Neutrophil (primary cell): ENCODE measurements around the gene LPP.

ENCODE experiments used
- H3K27ac ChIP-seq: fragments of 200-600 bp; sonication (generic); 2 replicates; pipeline ENCODE4 v1.5.1; 2016; ENCODE audit warnings: mild to moderate bottlenecking, moderate library complexity
- H3K27me3 ChIP-seq: fragments of 200-600 bp; sonication (generic); 2 replicates; pipeline ENCODE4 v1.6.0; 2016; ENCODE audit warnings: mild to moderate bottlenecking
- H3K36me3 ChIP-seq: fragments of 200-600 bp; sonication (generic); 2 replicates; pipeline ENCODE4 v1.5.1; 2017
- H3K4me1 ChIP-seq, 2 experiments: fragments of 200-600 bp in 1 of 2; sonication (generic) in 1 of 2; 1 replicate in 1 of 2; 2 replicates in 1 of 2; pipeline versions ENCODE4 v1.5.1 to v1.6.1; 2013 to 2016; ENCODE audit warnings: low read depth in 1 of 2, low read length in 1 of 2, mild to moderate bottlenecking in 1 of 2, moderate library complexity in 1 of 2; ENCODE audit not compliant: control insufficient read depth in 1 of 2, insufficient read depth in 1 of 2
- H3K4me3 ChIP-seq, 2 experiments: fragments of 200-600 bp in 1 of 2; sonication (generic) in 1 of 2; 1 replicate in 1 of 2; 2 replicates in 1 of 2; pipeline ENCODE4 v1.5.1; 2013 to 2016; ENCODE audit warnings: low read depth in 1 of 2, low read length in 1 of 2, mild to moderate bottlenecking in 1 of 2, moderate library complexity in 1 of 2
- H3K9me3 ChIP-seq: fragments of 200-600 bp; sonication (generic); 2 replicates; pipeline ENCODE4 v1.5.1; 2016
- CTCF ChIP-seq: fragments of 200-600 bp; sonication (generic); IDR thresholded peaks from 2 replicates; pipeline ENCODE4 v1.5.1; 2016; ENCODE audit warnings: antibody characterized with exemption

LPP gene

GRCh38 chr3:188169830-188170455 is 16.0 kb downstream of the LPP start:
- H3K36me3 ChIP-seq: no peaks in the 10 kb centered on the region
- no peaks in the 10 kb centered on the region for H3K27me3 ChIP-seq
- H3K27ac ChIP-seq: no peak overlapping the region
- H3K4me1 ChIP-seq: peaks cover 8 to 10% of the 10 kb centered on the region in 2 experiments
- H3K4me3 ChIP-seq: no peak overlapping the region
- no peaks in the 10 kb centered on the region for H3K9me3 ChIP-seq
- TF ChIP-seq CTCF: no peak

- Histone ChIP-seq H3K36me3 (no peaks in the 10 kb centered on the region), H3K9me3 (no peaks in the 10 kb centered on the region)
These were observed 16.8 kb downstream of the LPP start for GRCh38 chr3:188170461-188171459.

GRCh38 chr3:188171682-188172467 is 17.9 kb downstream of the LPP start:
- Histone ChIP-seq H3K4me3 (no peak overlapping the region), H3K27ac (no peak overlapping the region), H3K4me1 (peaks cover 13 to 14% of the 10 kb centered on the region in 2 experiments), H3K9me3 (no peaks in the 10 kb centered on the region), H3K36me3 (no peaks in the 10 kb centered on the region), H3K27me3 (no peaks in the 10 kb centered on the region)
- TF ChIP-seq CTCF: no peak

More at GRCh38 chr3:188170461-188171459, 16.8 kb downstream of the LPP start:
- no peak for TF ChIP-seq CTCF
- no peaks in the 10 kb centered on the region for H3K27me3 ChIP-seq
- no peak overlapping the region for H3K4me3 ChIP-seq
- H3K27ac ChIP-seq: no peak overlapping the region
- H3K4me1 ChIP-seq: peaks cover 13 to 14% of the 10 kb centered on the region in 2 experiments

- H3K27ac ChIP-seq: peak overlapping the region; percentile 47
- H3K36me3 ChIP-seq: no peaks in the 10 kb centered on the region
- H3K4me3 ChIP-seq: peak overlapping the region in 1 of 2 experiments; percentile 0
- no peaks in the 10 kb centered on the region for H3K9me3 ChIP-seq
- no peak for TF ChIP-seq CTCF
- no peaks in the 10 kb centered on the region for H3K27me3 ChIP-seq
- peaks cover 16% of the 10 kb centered on the region in 2 experiments for H3K4me1 ChIP-seq
These were observed 20.5 kb downstream of the LPP start for GRCh38 chr3:188174317-188175044.

GRCh38 chr3:188176476-188176875 is 22.5 kb downstream of the LPP start:
- Histone ChIP-seq H3K27me3 (no peaks in the 10 kb centered on the region), H3K4me3 (no peak overlapping the region), H3K4me1 (peaks cover 17 to 19% of the 10 kb centered on the region in 2 experiments), H3K9me3 (no peaks in the 10 kb centered on the region), H3K27ac (no peak overlapping the region), H3K36me3 (no peaks in the 10 kb centered on the region)
- TF ChIP-seq CTCF: no peak
